ENCODE measurements around the gene MAGI2.

DNA sequence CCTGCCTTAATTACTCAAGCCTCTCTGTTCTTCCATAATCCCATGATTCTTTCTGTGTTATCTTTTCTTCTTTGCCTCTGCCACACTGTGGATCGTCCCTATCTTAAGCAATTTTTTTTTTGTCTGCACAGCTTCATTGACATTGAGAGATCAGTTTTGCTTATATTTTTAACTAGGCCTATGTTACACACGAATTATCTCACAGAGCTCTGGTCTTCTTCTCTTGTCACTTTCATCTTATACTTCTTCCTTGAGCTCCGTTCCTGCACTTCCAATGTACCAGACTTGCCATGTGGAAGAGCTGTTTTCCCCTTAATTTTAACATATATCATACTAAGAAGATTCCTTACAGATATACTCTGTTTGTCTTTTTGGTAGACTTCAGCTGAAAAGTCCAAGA lies 106.1 kb downstream of the MAGI2 start:
- TF ChIP-seq CTCF (IDR thresholded peaks at IDR 0.05; ENCODE audit: insufficient read depth, low read length, poor library complexity, severe bottlenecking), result no peak
- TF ChIP-seq EZH2phosphoT487 (conservative IDR thresholded peaks at IDR 0.05; ENCODE audit: low read length), result no peak
